ENCODE measurements around the gene SLC26A1. TPM values are rescaled to one million over a fixed set of nuclear protein-coding genes. Genes with fewer than 3 reads are reported as not detected.

SLC26A1 gene
- total RNA-seq, 4 donors from 2014 or later, result not detected

DNA sequence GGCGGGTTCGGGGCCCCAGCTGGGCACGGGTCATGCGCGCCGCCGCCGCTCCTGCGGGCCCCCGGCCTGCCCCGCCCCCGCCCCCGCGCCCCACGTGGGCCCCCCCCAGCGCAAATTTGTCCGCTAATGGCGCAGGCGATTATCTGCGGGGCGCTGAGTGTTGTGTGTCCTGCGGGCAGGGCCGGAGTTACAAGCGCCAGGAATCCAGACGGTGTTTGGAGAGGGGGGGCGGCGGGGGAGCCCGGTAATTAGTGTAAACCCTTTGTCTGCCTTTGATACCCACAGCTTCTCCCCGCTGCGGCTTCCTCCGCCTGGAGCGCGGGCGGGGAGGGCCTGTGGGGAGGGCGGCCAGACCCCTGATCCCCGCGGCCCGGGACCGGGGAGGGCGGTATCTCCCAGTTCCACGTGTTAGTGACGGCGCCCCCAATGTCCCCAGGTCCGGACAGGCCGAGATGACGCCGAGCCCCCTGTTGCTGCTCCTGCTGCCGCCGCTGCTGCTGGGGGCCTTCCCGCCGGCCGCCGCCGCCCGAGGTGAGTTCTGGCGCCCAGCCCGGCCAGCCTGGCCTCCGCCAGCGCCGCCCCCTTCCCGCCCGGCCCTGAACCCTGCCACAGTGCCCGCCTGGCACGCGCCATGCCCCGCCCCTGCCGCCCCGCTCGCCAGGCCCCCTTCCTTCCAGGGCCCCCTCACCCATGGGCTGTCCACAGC lies 19.0 kb upstream of the SLC26A1 start:
- peaks cover 0 to 61% (median 25%) of the 10 kb centered on the region in 3 donors for H3K4me1 ChIP-seq
- H3K27me3 ChIP-seq, result peaks cover 14% of the 10 kb centered on the region
- peak overlapping the region; percentile 52 to 75 for H3K4me3 ChIP-seq
- ATAC-seq, result no peak
- no peaks in the 10 kb centered on the region for H3K36me3 ChIP-seq
- H3K9me3 ChIP-seq, result no peaks in the 10 kb centered on the region
- TF ChIP-seq POLR2A (IDR thresholded peaks at IDR 0.05), result no peak
- no CpG with 5 or more reads among the region's 69 CpGs for WGBS, 2 donors (ENCODE audit: low coverage in 1 of 2)
- H3K27ac ChIP-seq, result peak overlapping the region in 3 of 4 donors; percentile 14 to 54 (median 17)

GRCh38 chr4:1011666-1012033 lies 18.4 kb upstream of the SLC26A1 start:
- no peaks in the 10 kb centered on the region for H3K36me3 ChIP-seq
- peak overlapping the region in 2 of 4 donors; percentile 24 to 83 for H3K27ac ChIP-seq
- ATAC-seq, result peak; percentile 2
- H3K4me1 ChIP-seq, result peaks cover 0 to 58% (median 25%) of the 10 kb centered on the region in 3 donors
- H3K9me3 ChIP-seq, result no peaks in the 10 kb centered on the region
- TF ChIP-seq EP300 (IDR thresholded peaks at IDR 0.05), result no peak
- TF ChIP-seq POLR2A (IDR thresholded peaks at IDR 0.05), result no peak
- TF ChIP-seq POLR2AphosphoS5 (IDR thresholded peaks at IDR 0.05), result no peak
- no peak for TF ChIP-seq CTCF (IDR thresholded peaks at IDR 0.05)
- peaks cover 19% of the 10 kb centered on the region for H3K27me3 ChIP-seq
- WGBS, 2 donors (ENCODE audit: low coverage in 1 of 2), result no CpG with 5 or more reads among the region's 69 CpGs
- H3K4me3 ChIP-seq, result peak overlapping the region; percentile 52 to 75

GRCh38 chr4:1011022-1011665 lies 17.9 kb upstream of the SLC26A1 start, which contains the start of gene FGFRL1:
Gene FGFRL1 (plus strand): TSS chr4:1011626. CDS start chr4:1012486, 860 bp downstream.
- Histone ChIP-seq H3K4me3 (peak within 1 kb of the TSS; percentile 52 to 75), H3K27me3 (peaks cover 24% of the 10 kb centered on the region), H3K27ac (peak within 1 kb of the TSS; percentile 3 to 87 (median 80)), H3K36me3 (no peaks in the 10 kb centered on the region), H3K9me3 (no peaks in the 10 kb centered on the region), H3K4me1 (peaks cover 0 to 58% (median 25%) of the 10 kb centered on the region in 3 donors)
- ATAC-seq, result peak; percentile 81
- no CpG with 5 or more reads among the region's 89 CpGs for WGBS, 2 donors (ENCODE audit: low coverage in 1 of 2)
- TF ChIP-seq EP300 (IDR thresholded peaks at IDR 0.05) (no peak), POLR2AphosphoS5 (IDR thresholded peaks at IDR 0.05) (peak; percentile 13)

GRCh38 chr4:1010395-1011021 lies 17.3 kb upstream of the SLC26A1 start:
- Histone ChIP-seq H3K9me3 (no peaks in the 10 kb centered on the region), H3K27me3 (peaks cover 31% of the 10 kb centered on the region), H3K27ac (peak overlapping the region; percentile 3 to 87 (median 80)), H3K4me1 (peaks cover 0 to 57% (median 25%) of the 10 kb centered on the region in 3 donors), H3K36me3 (no peaks in the 10 kb centered on the region), H3K4me3 (peak overlapping the region; percentile 46 to 75)
- ATAC-seq, result peak; percentile 66
- TF ChIP-seq CTCF (IDR thresholded peaks at IDR 0.05), result peak in 1 of 4 experiments; percentile 1
- no peak for TF ChIP-seq EP300 (IDR thresholded peaks at IDR 0.05)
- 3% methylated on average over 12 of the region's 36 CpGs; no CpG with 5 or more reads in 1 of the 2 donors for WGBS, 2 donors (ENCODE audit: low coverage in 1 of 2)

- TF ChIP-seq CTCF (IDR thresholded peaks at IDR 0.05), result peak in 2 of 4 experiments; percentile 42 to 47
- TF ChIP-seq POLR2A (IDR thresholded peaks at IDR 0.05), result no peak
- peak; percentile 58 for ATAC-seq
Observed at GRCh38 chr4:1009542-1010394, 16.6 kb upstream of the SLC26A1 start.

More at GRCh38 chr4:1009542-1010394, 16.6 kb upstream of the SLC26A1 start:
- Histone ChIP-seq H3K27me3 (peaks cover 38% of the 10 kb centered on the region), H3K4me1 (peaks cover 0 to 50% (median 25%) of the 10 kb centered on the region in 3 donors), H3K9me3 (no peaks in the 10 kb centered on the region), H3K27ac (peak overlapping the region; percentile 0 to 87 (median 80)), H3K4me3 (peak overlapping the region; percentile 46 to 75), H3K36me3 (no peaks in the 10 kb centered on the region)
- WGBS, 2 donors (ENCODE audit: low coverage in 1 of 2), result 0% methylated on average over 4 of the region's 109 CpGs; no CpG with 5 or more reads in 1 of the 2 donors

Data from gastroesophageal sphincter (tissue), 4 donors.